HepG2 (cell line): ENCODE data around the gene BRCA2. TPM values are rescaled to one million over a fixed set of nuclear protein-coding genes. Genes with fewer than 3 reads are reported as not detected.

Experiments
- ARNT ChIP-seq: fragments of 450-650 bp; IDR thresholded peaks from 2 replicates; pipeline ENCODE4 v1.6.1; 2017
- CBX1 ChIP-seq: IDR thresholded peaks from one replicate; pipeline ENCODE4 v1.6.1; 2016; ENCODE audit warnings: antibody characterized with exemption, low read depth
- EZH2 ChIP-seq: conservative IDR thresholded peaks from 2 replicates; pipeline ENCODE4 v1.6.1; 2012; ENCODE audit warnings: mild to moderate bottlenecking, low read depth, low read length, moderate library complexity
- HIC2 ChIP-seq: sonication (generic); formaldehyde crosslinking; IDR thresholded peaks from 2 replicates; pipeline ENCODE4 v1.9.0; 2022; ENCODE audit warnings: low read depth, missing genetic modification reagents
- HOXA9 ChIP-seq: sonication (generic); formaldehyde crosslinking; IDR thresholded peaks from 2 replicates; pipeline ENCODE4 v1.8.1; 2022; ENCODE audit warnings: missing genetic modification reagents, mild to moderate bottlenecking, moderate library complexity, borderline replicate concordance
- KDM5B ChIP-seq: sonication (generic); formaldehyde crosslinking; IDR thresholded peaks from 2 replicates; pipeline ENCODE4 v1.4.0; 2020; ENCODE audit warnings: missing genetic modification reagents, mild to moderate bottlenecking, borderline replicate concordance
- MIXL1 ChIP-seq: IDR thresholded peaks from 2 replicates; pipeline ENCODE4 v1.6.1; 2016
- NCOR1 ChIP-seq: fragments of 200-600 bp; sonication (generic); IDR thresholded peaks from 2 replicates; pipeline ENCODE4 v1.7.0; 2017; ENCODE audit warnings: antibody characterized with exemption, low read length, borderline replicate concordance
- SMAD1 ChIP-seq: sonication (generic); formaldehyde crosslinking; IDR thresholded peaks from 2 replicates; pipeline ENCODE4 v1.4.0; 2020; ENCODE audit warnings: missing genetic modification reagents, low read depth, mild to moderate bottlenecking, borderline replicate concordance
- SNRNP70 ChIP-seq: fragments of 200-400 bp; formaldehyde crosslinking; IDR thresholded peaks from 2 replicates; pipeline ENCODE4 v1.6.1; 2017; ENCODE audit warnings: mild to moderate bottlenecking, low read depth, low read length, moderate library complexity
- SRF ChIP-seq: IDR thresholded peaks from 2 replicates; pipeline ENCODE4 v1.6.1; 2011; ENCODE audit warnings: mild to moderate bottlenecking, low read depth, low read length, moderate library complexity
- SRY ChIP-seq: sonication (generic); formaldehyde crosslinking; IDR thresholded peaks from 2 replicates; pipeline ENCODE4 v1.8.0; 2022; ENCODE audit warnings: mild to moderate bottlenecking, missing genetic modification reagents
- TP53 ChIP-seq: sonication (generic); formaldehyde crosslinking; conservative IDR thresholded peaks from 2 replicates; pipeline ENCODE4 v1.4.0; 2020; ENCODE audit warnings: missing genetic modification reagents
- ZNF326 ChIP-seq: sonication (generic); formaldehyde crosslinking; IDR thresholded peaks from 2 replicates; pipeline ENCODE4 v1.4.0; 2020; ENCODE audit warnings: missing genetic modification reagents, borderline replicate concordance
- ZNF441 ChIP-seq: sonication (generic); formaldehyde crosslinking; IDR thresholded peaks from 2 replicates; pipeline ENCODE4 v1.7.0; 2021; ENCODE audit warnings: missing genetic modification reagents, borderline replicate concordance
- ZNF552 ChIP-seq: sonication (generic); formaldehyde crosslinking; IDR thresholded peaks from 2 replicates; pipeline ENCODE4 v1.9.0; 2022; ENCODE audit warnings: missing genetic modification reagents, mild to moderate bottlenecking, borderline replicate concordance
- polyA plus RNA-seq, 8 experiments: library from polyadenylated mRNA; depleted of rRNA in 3 of 8; stranded (reverse) in 7 of 8; unstranded in 1 of 8; fragments of >200 nt; fragmentation: Illumina TruSeq in 4 of 8; extraction: Trizol in 4 of 8; gene quantifications; 2 replicates each; pipeline versions ENCODE4 v1.2.1 to v1.2.3, GENCODE V29; 2011 to 2016; ENCODE audit warnings: low read depth in 4 of 8, missing spikeins in 1 of 8, mixed read lengths in 1 of 8; ENCODE audit not compliant: insufficient read depth in 1 of 8
- total RNA-seq, 5 experiments: library from RNA; depleted of rRNA; stranded (reverse); fragments of >200 nt; fragmentation: Illumina TruSeq; extraction: Trizol; gene quantifications; 2 replicates each; pipeline ENCODE4 v1.2.3, GENCODE V29; 2016; ENCODE audit warnings: low read depth in 1 of 5
- TF ChIP-seq, protein P1 (sequence below): sonication (generic); formaldehyde crosslinking; IDR thresholded peaks from 2 replicates; pipeline ENCODE4 v1.8.0; 2022; ENCODE audit warnings: missing genetic modification reagents, mild to moderate bottlenecking, inconsistent platforms, borderline replicate concordance
- TF ChIP-seq, protein P2 (sequence below): sonication (generic); formaldehyde crosslinking; conservative IDR thresholded peaks from 2 replicates; pipeline ENCODE4 v1.4.0; 2020; ENCODE audit warnings: missing genetic modification reagents
- TF ChIP-seq, protein P3 (sequence below): sonication (generic); formaldehyde crosslinking; IDR thresholded peaks from 2 replicates; pipeline ENCODE4 v1.4.0; 2020; ENCODE audit warnings: missing genetic modification reagents, borderline replicate concordance
- TF ChIP-seq, protein P4 (sequence below): sonication (generic); formaldehyde crosslinking; IDR thresholded peaks from 2 replicates; pipeline ENCODE4 v1.8.0; 2023; ENCODE audit warnings: mild to moderate bottlenecking, missing genetic modification reagents

The BRCA2 gene
- total and polyA plus RNA-seq, 2 of the 13 experiments (the other 11 are each of a cell fraction or from before 2014, with no cell fraction given): 3.1 to 24.6 TPM

- TF ChIP-seq HOXA9 (0 out of 2 replicates have a peak, but pooled peaks have one; percentile 68), SNRNP70 (no peak), SRY (CRISPR knock-in tag) (no peak; the same call in 1 of the 2 replicates), TP53 (CRISPR knock-in tag) (no peak), EZH2 (no peak), ZNF552 (no peak; the same call in 1 of the 2 replicates), ZNF441 (CRISPR knock-in tag) (no peak), SRF (no peak), ARNT (no peak), HIC2 (no peak), SMAD1 (CRISPR knock-in tag) (no peak), NCOR1 (no peak), ZNF326 (CRISPR knock-in tag) (no peak), KDM5B (peak; percentile 77), CBX1 (peak; percentile 33), MIXL1 (CRISPR knock-in tag) (no peak)
- TF ChIP-seq, protein P1, sequence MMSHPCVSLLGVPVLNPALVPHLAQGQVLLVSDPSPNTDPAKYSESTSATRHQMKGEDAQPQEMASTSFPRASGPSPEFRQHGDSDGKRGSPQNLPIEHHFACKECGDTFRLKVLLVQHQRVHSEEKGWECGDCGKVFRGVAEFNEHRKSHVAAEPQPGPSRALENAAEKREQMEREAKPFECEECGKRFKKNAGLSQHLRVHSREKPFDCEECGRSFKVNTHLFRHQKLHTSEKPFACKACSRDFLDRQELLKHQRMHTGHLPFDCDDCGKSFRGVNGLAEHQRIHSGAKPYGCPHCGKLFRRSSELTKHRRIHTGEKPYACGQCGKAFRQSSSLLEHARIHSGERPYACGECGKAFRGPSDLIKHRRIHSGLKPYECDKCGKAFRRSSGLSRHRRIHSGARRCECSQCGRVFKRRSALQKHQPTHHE (CRISPR knock-in tag): no peak
- TF ChIP-seq, protein P2, sequence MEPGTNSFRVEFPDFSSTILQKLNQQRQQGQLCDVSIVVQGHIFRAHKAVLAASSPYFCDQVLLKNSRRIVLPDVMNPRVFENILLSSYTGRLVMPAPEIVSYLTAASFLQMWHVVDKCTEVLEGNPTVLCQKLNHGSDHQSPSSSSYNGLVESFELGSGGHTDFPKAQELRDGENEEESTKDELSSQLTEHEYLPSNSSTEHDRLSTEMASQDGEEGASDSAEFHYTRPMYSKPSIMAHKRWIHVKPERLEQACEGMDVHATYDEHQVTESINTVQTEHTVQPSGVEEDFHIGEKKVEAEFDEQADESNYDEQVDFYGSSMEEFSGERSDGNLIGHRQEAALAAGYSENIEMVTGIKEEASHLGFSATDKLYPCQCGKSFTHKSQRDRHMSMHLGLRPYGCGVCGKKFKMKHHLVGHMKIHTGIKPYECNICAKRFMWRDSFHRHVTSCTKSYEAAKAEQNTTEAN (CRISPR knock-in tag): no peak; the same call in 1 of the 2 replicates
- TF ChIP-seq, protein P3, sequence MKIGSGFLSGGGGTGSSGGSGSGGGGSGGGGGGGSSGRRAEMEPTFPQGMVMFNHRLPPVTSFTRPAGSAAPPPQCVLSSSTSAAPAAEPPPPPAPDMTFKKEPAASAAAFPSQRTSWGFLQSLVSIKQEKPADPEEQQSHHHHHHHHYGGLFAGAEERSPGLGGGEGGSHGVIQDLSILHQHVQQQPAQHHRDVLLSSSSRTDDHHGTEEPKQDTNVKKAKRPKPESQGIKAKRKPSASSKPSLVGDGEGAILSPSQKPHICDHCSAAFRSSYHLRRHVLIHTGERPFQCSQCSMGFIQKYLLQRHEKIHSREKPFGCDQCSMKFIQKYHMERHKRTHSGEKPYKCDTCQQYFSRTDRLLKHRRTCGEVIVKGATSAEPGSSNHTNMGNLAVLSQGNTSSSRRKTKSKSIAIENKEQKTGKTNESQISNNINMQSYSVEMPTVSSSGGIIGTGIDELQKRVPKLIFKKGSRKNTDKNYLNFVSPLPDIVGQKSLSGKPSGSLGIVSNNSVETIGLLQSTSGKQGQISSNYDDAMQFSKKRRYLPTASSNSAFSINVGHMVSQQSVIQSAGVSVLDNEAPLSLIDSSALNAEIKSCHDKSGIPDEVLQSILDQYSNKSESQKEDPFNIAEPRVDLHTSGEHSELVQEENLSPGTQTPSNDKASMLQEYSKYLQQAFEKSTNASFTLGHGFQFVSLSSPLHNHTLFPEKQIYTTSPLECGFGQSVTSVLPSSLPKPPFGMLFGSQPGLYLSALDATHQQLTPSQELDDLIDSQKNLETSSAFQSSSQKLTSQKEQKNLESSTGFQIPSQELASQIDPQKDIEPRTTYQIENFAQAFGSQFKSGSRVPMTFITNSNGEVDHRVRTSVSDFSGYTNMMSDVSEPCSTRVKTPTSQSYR: no peak
- TF ChIP-seq, protein P4, sequence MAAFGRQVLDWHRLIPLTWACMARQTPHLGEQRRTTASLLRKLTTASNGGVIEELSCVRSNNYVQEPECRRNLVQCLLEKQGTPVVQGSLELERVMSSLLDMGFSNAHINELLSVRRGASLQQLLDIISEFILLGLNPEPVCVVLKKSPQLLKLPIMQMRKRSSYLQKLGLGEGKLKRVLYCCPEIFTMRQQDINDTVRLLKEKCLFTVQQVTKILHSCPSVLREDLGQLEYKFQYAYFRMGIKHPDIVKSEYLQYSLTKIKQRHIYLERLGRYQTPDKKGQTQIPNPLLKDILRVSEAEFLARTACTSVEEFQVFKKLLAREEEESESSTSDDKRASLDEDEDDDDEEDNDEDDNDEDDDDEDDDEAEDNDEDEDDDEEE (CRISPR knock-in tag): 0 out of 2 replicates have a peak, but pooled peaks have one; percentile 13
These were observed at the start of gene BRCA2, which contains the start of gene ZAR1L (continued) for GRCh38 chr13:32315238-32316027.
